Mesendoderm (in vitro differentiated cells): ENCODE results near the gene BAIAP2L1.
A peak's percentile ranks its signal among the peaks of the same experiment; 100 is the strongest.

Source experiments
- DNase-seq: peaks from one replicate; pipeline ENCODE4 v3.0.0; 2013
- H2AK5ac ChIP-seq: 2 replicates; pipeline ENCODE4 v1.6.1; 2013; ENCODE audit warnings: low read length, inconsistent platforms
- H2BK120ac ChIP-seq: 2 replicates; pipeline ENCODE4 v1.6.1; 2013; ENCODE audit warnings: low read depth, mild to moderate bottlenecking, low read length, moderate library complexity, mixed read lengths
- H2BK15ac ChIP-seq: replicated peaks from 2 replicates; pipeline ENCODE4 v1.6.1; 2013; ENCODE audit warnings: low read depth, mild to moderate bottlenecking, moderate library complexity
- H2BK5ac ChIP-seq: 2 replicates; pipeline ENCODE4 v1.6.1; 2013; ENCODE audit warnings: low read length, inconsistent platforms
- H3K18ac ChIP-seq: 2 replicates; pipeline ENCODE4 v1.6.1; 2013; ENCODE audit warnings: mild to moderate bottlenecking, low read length, mixed read lengths
- H3K23ac ChIP-seq: one replicate; pipeline ENCODE4 v1.6.1; 2013; ENCODE audit warnings: low read length
- H3K27ac ChIP-seq: 2 replicates; pipeline ENCODE4 v1.5.1; 2013; ENCODE audit warnings: low read depth, mild to moderate bottlenecking, inconsistent platforms, low read length, moderate library complexity
- H3K27me3 ChIP-seq: 2 replicates; pipeline ENCODE4 v1.6.1; 2013; ENCODE audit warnings: low read length, control low read depth, mild to moderate bottlenecking, inconsistent platforms; ENCODE audit not compliant: insufficient read depth, poor library complexity
- H3K36me3 ChIP-seq: 2 replicates; pipeline ENCODE4 v1.6.1; 2013; ENCODE audit warnings: low read length, inconsistent platforms; ENCODE audit not compliant: control insufficient read depth, insufficient read depth
- H3K4ac ChIP-seq: one replicate; pipeline ENCODE4 v1.6.1; 2013; ENCODE audit warnings: low read depth, mild to moderate bottlenecking, low read length, moderate library complexity
- H3K4me1 ChIP-seq: 2 replicates; pipeline ENCODE4 v1.6.1; 2013; ENCODE audit warnings: low read depth, low read length, inconsistent platforms; ENCODE audit not compliant: control insufficient read depth
- H3K4me2 ChIP-seq: 2 replicates; pipeline ENCODE4 v1.6.1; 2013; ENCODE audit warnings: low read length
- H3K4me3 ChIP-seq: 2 replicates; pipeline ENCODE4 v1.5.1; 2013; ENCODE audit warnings: mild to moderate bottlenecking, low read length
- H3K56ac ChIP-seq: one replicate; pipeline ENCODE4 v1.6.1; 2013; ENCODE audit warnings: low read length
- H3K79me1 ChIP-seq: 2 replicates; pipeline ENCODE4 v1.6.1; 2013; ENCODE audit warnings: low read length, inconsistent platforms
- H3K79me2 ChIP-seq: 2 replicates; pipeline ENCODE4 v1.6.1; 2013; ENCODE audit warnings: mild to moderate bottlenecking, low read length; ENCODE audit not compliant: control insufficient read depth, insufficient read depth
- H3K9ac ChIP-seq: 2 replicates; pipeline ENCODE4 v1.6.1; 2013; ENCODE audit warnings: low read length, inconsistent platforms
- H4K5ac ChIP-seq: one replicate; pipeline ENCODE4 v1.6.1; 2013; ENCODE audit warnings: low read length
- H4K8ac ChIP-seq: one replicate; pipeline ENCODE4 v1.6.1; 2013; ENCODE audit warnings: low read depth, mild to moderate bottlenecking, control low read depth, low read length, moderate library complexity
- WGBS: extraction: QIAGEN DNeasy Blood & Tissue Kit; methylation state at CpG from one replicate; pipeline ENCODE4 v1.1.7; 2013; ENCODE audit warnings: low lambda C conversion rate, missing lambda C conversion rate; ENCODE audit not compliant: insufficient coverage; ENCODE audit errors: extremely low coverage; 5-methylcytosine and 5-hydroxymethylcytosine counted together

Gene BAIAP2L1

GRCh38 chr7:98369726-98370125 is 31.2 kb downstream of the BAIAP2L1 start:
- Histone ChIP-seq H3K79me1 (no peaks in the 10 kb centered on the region), H3K27ac (no peak overlapping the region), H3K4me3 (no peak overlapping the region), H3K4me1 (no peaks in the 10 kb centered on the region), H3K9ac (no peak overlapping the region), H4K5ac (no peak overlapping the region), H3K79me2 (peaks cover 1% of the 10 kb centered on the region), H3K23ac (no peak overlapping the region), H2BK120ac (no peak overlapping the region), H3K4me2 (no peak overlapping the region), H2BK15ac (no peak overlapping the region), H2BK5ac (no peak overlapping the region), H4K8ac (no peak overlapping the region), H3K18ac (no peak overlapping the region), H3K56ac (no peak overlapping the region), H3K4ac (no peak overlapping the region), H3K36me3 (no peaks in the 10 kb centered on the region), H2AK5ac (no peak overlapping the region), H3K27me3 (no peaks in the 10 kb centered on the region)
- DNase-seq: no peak
- WGBS: 100% methylated on average over 1 of the region's 7 CpGs

GRCh38 chr7:98368716-98369115 is 32.2 kb downstream of the BAIAP2L1 start:
- Histone ChIP-seq H3K18ac (no peak overlapping the region), H3K9ac (no peak overlapping the region), H2BK15ac (no peak overlapping the region), H4K5ac (no peak overlapping the region), H3K4ac (no peak overlapping the region), H3K79me1 (no peaks in the 10 kb centered on the region), H2AK5ac (no peak overlapping the region), H3K4me3 (no peak overlapping the region), H3K79me2 (peaks cover 1% of the 10 kb centered on the region), H3K56ac (no peak overlapping the region), H3K27me3 (no peaks in the 10 kb centered on the region), H3K4me1 (no peaks in the 10 kb centered on the region), H2BK5ac (no peak overlapping the region), H3K23ac (no peak overlapping the region), H2BK120ac (no peak overlapping the region), H3K36me3 (no peaks in the 10 kb centered on the region), H3K4me2 (no peak overlapping the region), H3K27ac (no peak overlapping the region), H4K8ac (no peak overlapping the region)
- WGBS: no CpG with 5 or more reads among the region's 8 CpGs
- DNase-seq: no peak

GRCh38 chr7:98366562-98366938 is 34.3 kb downstream of the BAIAP2L1 start:
- no peaks in the 10 kb centered on the region for H3K4me1 ChIP-seq
- DNase-seq: no peak

GRCh38 chr7:98365863-98366561 is 34.9 kb downstream of the BAIAP2L1 start:
- H4K5ac ChIP-seq: no peak overlapping the region
- no peak overlapping the region for H3K23ac ChIP-seq
- H2BK120ac ChIP-seq: no peak overlapping the region
- H3K56ac ChIP-seq: no peak overlapping the region
- no peak overlapping the region for H3K18ac ChIP-seq
- H3K4ac ChIP-seq: no peak overlapping the region
- H3K27me3 ChIP-seq: no peaks in the 10 kb centered on the region
- peaks cover 1% of the 10 kb centered on the region for H3K79me2 ChIP-seq
- no peak for DNase-seq
- H3K4me2 ChIP-seq: no peak overlapping the region
- H3K4me1 ChIP-seq: no peaks in the 10 kb centered on the region
- no peak overlapping the region for H3K9ac ChIP-seq
- no peak overlapping the region for H3K4me3 ChIP-seq
- no peak overlapping the region for H2AK5ac ChIP-seq
- H3K27ac ChIP-seq: no peak overlapping the region
- no CpG with 5 or more reads among the region's 11 CpGs for WGBS
- no peak overlapping the region for H4K8ac ChIP-seq
- no peak overlapping the region for H2BK5ac ChIP-seq
- no peak overlapping the region for H2BK15ac ChIP-seq
- H3K79me1 ChIP-seq: peaks cover 2% of the 10 kb centered on the region
- H3K36me3 ChIP-seq: no peaks in the 10 kb centered on the region

More at GRCh38 chr7:98366562-98366938, 34.3 kb downstream of the BAIAP2L1 start:
- no peak overlapping the region for H3K9ac ChIP-seq
- no peak overlapping the region for H3K23ac ChIP-seq
- H2BK120ac ChIP-seq: no peak overlapping the region
- H2AK5ac ChIP-seq: no peak overlapping the region
- H3K4me3 ChIP-seq: no peak overlapping the region
- no peak overlapping the region for H2BK5ac ChIP-seq
- peaks cover 1% of the 10 kb centered on the region for H3K79me2 ChIP-seq
- H3K56ac ChIP-seq: no peak overlapping the region
- no peaks in the 10 kb centered on the region for H3K27me3 ChIP-seq
- no CpG with 5 or more reads among the region's 6 CpGs for WGBS
- no peak overlapping the region for H3K4me2 ChIP-seq
- no peak overlapping the region for H3K4ac ChIP-seq
- H3K36me3 ChIP-seq: no peaks in the 10 kb centered on the region
- no peak overlapping the region for H2BK15ac ChIP-seq
- H3K79me1 ChIP-seq: peaks cover 2% of the 10 kb centered on the region
- H3K27ac ChIP-seq: no peak overlapping the region
- H3K18ac ChIP-seq: no peak overlapping the region
- no peak overlapping the region for H4K8ac ChIP-seq
- no peak overlapping the region for H4K5ac ChIP-seq

GRCh38 chr7:98364220-98364619 is 36.7 kb downstream of the BAIAP2L1 start:
- DNase-seq: no peak
- H2BK15ac ChIP-seq: no peak overlapping the region
- H2AK5ac ChIP-seq: no peak overlapping the region
- no peak overlapping the region for H3K9ac ChIP-seq
- no peak overlapping the region for H3K23ac ChIP-seq
- H3K56ac ChIP-seq: no peak overlapping the region
- H3K4ac ChIP-seq: no peak overlapping the region
- H3K4me1 ChIP-seq: peaks cover 2% of the 10 kb centered on the region
- H3K27ac ChIP-seq: no peak overlapping the region
- no peak overlapping the region for H2BK120ac ChIP-seq
- H4K5ac ChIP-seq: no peak overlapping the region
- no peaks in the 10 kb centered on the region for H3K36me3 ChIP-seq
- WGBS: no CpG with 5 or more reads among the region's 8 CpGs
- peaks cover 1% of the 10 kb centered on the region for H3K79me2 ChIP-seq
- H3K79me1 ChIP-seq: peaks cover 2% of the 10 kb centered on the region
- H4K8ac ChIP-seq: no peak overlapping the region
- no peaks in the 10 kb centered on the region for H3K27me3 ChIP-seq
- H3K4me2 ChIP-seq: no peak overlapping the region
- no peak overlapping the region for H2BK5ac ChIP-seq
- H3K18ac ChIP-seq: no peak overlapping the region
- no peak overlapping the region for H3K4me3 ChIP-seq

GRCh38 chr7:98362517-98362916 is 38.4 kb downstream of the BAIAP2L1 start:
- WGBS: no CpG with 5 or more reads among the region's 4 CpGs
- H3K79me1 ChIP-seq: peaks cover 3% of the 10 kb centered on the region
- no peak overlapping the region for H4K8ac ChIP-seq
- H3K56ac ChIP-seq: no peak overlapping the region
- no peaks in the 10 kb centered on the region for H3K79me2 ChIP-seq
- no peak overlapping the region for H2AK5ac ChIP-seq
- no peaks in the 10 kb centered on the region for H3K27me3 ChIP-seq
- H3K36me3 ChIP-seq: no peaks in the 10 kb centered on the region
- no peak overlapping the region for H3K27ac ChIP-seq
- H3K23ac ChIP-seq: no peak overlapping the region
- no peak overlapping the region for H4K5ac ChIP-seq
- H3K4me2 ChIP-seq: no peak overlapping the region
- H2BK5ac ChIP-seq: no peak overlapping the region
- no peak overlapping the region for H2BK120ac ChIP-seq
- H3K4me1 ChIP-seq: peaks cover 2% of the 10 kb centered on the region
- no peak overlapping the region for H3K4me3 ChIP-seq
- H3K4ac ChIP-seq: no peak overlapping the region
- no peak overlapping the region for H2BK15ac ChIP-seq
- H3K18ac ChIP-seq: no peak overlapping the region
- no peak overlapping the region for H3K9ac ChIP-seq
- peak; percentile 75 for DNase-seq
